NOMO-1 treated with dmso at 0.1 percent for 144 hours (cell line): ENCODE results near the gene GRIA4.
A peak's percentile ranks its signal among the peaks of the same experiment; 100 is the strongest.
"Not testable (repeated sequence)": the region's sequence is repeated elsewhere in the genome, so short reads cannot be mapped to it uniquely, and the experiment has no call there.

ENCODE experiments used
- DNase-seq: peaks from one replicate; lab custom pipeline; 2025; ENCODE audit not compliant: unreplicated experiment; lab: John Stamatoyannopoulos, UW

Gene GRIA4

DNA sequence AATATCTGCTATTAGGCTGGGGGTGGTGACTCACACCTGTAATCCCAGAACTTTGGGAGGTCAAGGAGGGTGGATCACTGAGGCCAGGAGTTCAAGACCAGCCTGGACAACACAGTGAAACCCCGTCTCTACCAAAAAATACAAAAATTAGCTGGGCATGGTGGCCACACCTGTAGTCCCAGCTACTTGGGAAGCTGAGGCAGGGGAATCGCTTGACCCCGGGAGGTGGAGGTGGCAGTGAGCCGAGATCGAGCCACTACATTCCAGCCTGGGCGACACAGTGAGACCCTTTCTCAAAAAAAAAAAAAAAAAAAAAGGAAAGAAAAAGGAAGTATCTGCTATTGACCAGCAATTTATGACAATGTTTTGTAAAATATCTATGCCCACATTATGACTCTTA is 176.0 kb downstream of the GRIA4 start:
- not testable (repeated sequence) for DNase-seq

DNA sequence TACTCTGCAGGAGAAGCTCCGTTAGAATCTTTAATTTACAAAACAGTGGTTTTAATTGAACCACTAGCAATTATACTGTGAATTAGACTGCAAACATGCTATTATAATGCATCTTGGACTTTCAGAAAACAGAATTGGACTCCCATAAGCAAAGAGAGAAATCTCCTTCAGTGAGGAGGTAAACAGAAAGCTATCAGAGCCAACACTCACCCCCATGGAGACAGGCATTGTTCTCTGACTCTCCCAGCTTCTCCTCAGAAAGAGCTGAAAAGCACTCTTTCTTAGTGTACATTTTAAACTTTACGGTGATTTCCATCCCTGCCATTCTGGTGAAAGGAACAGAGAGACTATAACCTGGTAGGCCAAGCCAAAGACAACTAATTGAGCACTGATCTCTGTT is 176.9 kb downstream of the GRIA4 start:
- DNase-seq: no peak

DNA sequence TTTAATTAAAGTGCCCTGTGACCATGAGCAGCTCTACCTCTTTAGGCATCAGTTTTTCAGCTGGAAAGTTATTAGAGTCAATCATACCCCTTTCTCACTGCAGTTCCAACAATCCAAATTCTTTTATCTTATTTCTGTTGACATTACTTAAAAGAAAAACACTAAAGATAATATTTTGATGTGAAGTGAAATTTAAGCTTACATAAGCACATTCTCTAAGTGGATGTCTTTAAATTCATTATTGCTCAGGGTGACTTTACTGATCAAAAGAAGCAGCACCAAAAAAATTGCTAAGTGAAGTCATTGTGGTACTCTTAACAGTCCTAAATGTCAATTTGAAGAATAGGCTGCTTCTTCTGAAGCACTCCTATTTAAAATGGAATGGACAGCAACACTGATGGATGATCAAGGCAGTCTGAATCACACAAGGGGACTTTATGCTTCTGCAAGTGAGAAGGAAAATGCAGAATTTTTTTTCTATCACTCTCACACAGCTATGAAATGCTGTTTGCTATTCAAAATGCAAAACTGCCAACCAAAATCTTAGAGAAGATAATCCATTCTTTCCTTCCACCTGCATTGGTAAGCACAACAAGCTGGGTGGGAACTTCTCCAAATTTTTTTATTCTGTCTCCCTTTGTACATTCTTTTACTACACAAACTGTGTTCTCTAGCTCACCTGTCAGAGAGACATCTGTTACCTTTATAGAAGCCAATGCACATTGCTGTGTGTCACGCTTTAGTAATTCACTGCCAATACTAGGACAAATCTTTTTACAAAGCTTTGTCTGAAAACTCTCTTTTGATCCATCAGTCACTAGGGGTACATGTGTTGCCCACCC is 179.9 kb downstream of the GRIA4 start:
- DNase-seq: no peak

DNA sequence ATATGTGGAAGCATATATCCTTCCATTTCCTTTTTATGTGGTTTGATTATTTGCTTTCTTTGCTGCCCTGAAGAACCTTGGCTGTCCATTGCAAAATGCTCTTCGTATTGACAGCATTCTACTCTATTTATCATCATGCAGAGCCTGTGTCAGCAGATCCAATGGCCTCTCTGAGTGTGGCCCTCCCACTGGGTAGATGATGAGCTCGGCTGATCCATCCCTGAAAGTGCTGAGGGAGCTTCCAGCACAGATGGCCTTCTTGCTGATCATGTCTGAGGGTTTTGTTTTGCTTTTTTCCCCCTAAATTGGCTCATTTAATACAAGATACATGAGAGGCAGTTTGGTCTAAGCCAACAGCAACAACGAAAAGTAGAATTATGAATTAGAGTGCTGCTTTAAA is 181.0 kb downstream of the GRIA4 start:
- DNase-seq: no peak

DNA sequence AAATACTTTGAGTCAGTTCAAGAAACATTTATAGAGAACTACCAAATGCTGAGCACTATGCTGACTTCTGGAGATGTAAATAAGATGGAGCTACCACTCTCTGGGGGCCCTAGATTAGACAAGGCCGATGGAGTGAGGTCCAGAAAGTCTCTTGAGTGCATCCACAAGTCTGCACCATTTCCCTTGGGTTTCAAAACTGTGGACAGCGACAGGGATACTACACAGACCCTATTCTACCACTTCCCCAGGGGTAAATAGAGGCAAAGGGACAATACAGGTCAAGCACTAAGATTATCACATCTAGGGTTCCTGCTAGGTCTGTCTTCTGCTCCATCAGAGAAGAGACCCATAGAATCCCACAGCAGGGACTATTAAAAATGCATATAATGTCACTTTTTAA is 183.2 kb downstream of the GRIA4 start:
- no peak for DNase-seq

DNA sequence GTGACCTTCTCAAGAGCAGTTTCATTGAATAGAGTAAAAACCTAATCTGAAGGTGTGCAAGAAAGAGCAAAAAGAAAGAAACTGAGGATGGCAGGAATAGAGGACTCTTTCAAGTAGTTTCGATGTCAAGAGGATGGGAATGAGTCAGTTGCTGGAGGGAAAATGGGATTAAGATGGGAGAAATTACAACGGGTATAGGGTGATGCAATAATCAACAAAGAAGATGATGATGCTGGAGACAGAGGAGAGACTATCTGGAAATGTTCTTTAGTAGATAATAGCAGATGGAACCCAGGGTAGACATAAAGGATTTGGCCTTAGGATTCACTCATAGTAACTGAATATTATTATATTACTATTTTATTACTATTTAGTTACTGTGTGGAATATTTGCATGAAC is 189.4 kb downstream of the GRIA4 start:
- no peak for DNase-seq

DNA sequence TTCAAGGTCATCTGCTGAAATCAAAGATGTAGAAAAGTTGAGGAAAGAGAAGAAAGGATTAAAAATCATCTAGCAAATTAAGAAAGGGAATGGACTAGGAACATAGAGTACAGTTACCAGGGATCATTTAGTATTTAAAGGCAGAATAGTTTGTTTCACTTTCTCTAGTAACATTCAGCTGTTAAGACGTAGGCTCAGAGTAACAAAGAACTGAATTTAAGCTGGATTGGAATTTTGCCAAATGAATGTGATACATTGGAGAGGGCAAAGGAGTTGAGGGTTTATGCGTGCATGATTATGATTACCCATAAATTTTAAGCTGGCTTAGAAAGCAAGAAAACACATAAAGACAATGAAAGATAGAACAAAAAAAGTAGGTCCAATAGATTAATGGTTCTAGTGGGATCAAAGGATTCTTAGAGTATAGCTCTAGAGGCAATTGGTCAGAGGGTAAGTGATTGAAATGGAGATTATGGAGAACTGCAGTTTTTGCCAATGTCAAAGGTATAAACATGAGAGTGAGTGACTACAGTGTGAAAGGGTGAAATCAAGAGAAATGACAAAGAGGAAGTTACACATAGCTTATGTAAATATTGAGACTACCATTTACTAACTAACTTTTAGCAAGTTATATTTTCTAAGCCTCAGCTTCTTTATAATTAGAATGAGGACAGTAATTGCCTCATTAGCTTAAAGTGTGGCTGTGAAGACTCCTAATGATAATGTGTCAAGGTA is 190.0 kb downstream of the GRIA4 start:
- DNase-seq: no peak

DNA sequence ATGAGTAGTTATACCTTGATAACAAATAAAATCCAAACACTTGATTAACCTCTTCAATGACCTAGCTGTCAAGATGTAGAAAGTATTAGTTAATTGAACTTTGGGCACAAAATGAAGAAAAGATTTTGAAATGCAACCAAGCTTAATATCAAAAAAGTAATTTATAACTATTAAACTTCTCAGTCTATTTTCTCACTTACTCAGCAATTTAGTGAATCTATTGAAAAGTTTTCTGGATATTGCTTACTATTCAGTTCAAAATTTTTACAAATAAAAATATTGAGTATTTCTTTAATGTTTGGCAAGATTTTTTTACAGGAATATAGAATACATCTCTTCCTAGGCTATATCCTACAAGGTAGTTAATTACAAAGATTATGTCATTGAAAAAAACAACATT is 192.5 kb downstream of the GRIA4 start:
- DNase-seq: no peak

DNA sequence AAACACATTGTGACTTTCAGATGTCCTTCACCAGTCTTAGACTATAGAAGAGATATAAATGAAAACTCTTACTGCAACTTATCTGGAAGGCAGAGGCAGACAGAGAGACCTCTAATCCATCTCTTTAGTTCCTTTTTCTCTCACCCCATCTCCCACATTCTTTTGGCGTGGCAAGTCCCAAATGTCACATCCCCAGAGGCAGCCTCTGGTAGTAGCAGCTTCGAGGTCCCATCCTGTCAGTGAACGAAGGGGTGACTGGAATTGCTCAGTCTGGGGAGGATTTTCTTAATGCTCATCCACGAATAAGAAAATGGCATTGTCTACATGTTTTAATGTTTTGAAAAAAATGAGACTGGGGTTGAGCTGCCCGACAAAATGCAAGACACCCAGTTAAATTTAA is 201.4 kb downstream of the GRIA4 start:
- DNase-seq: no peak

DNA sequence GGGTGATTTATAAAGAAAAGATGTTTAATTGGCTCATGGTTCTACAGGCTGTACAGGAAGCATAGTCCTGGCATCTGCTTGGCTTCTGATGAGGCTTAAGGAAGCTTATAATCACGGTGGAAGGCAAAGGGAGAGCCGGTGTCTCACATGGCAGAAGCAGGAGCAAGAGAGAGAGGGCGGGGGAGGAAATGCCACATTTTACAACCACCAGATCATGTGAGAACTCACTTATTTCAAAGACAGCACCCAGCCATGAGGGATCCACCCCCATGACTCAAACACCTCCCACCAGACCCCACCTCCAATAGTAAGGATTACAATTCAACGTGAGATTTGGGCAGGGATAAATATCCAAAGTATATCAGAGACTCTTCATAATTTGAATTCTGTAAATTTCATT is 211.5 kb downstream of the GRIA4 start:
- no peak for DNase-seq

DNA sequence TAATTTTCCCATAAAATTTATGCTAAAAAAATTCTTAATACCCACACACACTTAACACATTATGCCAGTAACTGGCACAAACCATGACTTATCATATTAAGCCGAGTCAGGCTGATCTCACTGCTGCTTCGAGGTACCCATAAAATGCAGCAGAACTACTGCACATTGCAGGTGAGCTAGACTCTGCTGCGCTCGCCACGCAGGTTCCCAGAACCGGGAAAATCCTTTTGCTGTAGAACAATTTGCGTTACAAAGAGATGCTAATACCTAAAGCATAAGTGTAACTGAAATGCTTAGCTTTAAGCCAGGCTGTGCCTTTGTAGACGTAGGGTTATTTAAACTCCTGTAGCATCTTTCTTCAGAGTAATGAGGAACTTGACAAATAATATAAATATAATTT is 211.9 kb downstream of the GRIA4 start:
- DNase-seq: no peak

DNA sequence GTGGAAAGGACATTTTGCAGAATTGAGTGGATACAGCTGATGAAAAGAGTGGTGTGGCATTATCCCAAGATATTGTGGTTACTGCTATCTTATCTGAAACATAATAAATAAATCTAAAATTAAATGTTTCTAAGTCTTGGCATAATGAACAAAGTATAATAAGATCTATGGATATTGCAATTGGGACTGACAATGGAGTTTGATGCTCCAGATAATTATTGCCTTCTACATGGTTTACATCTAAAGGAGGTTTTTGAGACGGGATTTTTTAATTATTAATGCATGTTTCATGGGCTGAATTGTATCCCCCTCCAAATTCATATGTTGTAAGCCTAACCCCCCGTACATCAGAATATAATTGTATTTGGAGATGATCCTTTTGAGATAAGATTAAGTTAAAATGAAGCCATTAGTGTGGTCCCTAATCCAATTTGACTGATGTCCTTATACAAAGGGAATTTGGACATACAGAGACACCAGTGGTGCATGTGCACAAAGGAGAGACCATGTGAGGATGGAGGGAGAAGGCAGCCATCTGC is 213.7 kb downstream of the GRIA4 start:
- no peak for DNase-seq

DNA sequence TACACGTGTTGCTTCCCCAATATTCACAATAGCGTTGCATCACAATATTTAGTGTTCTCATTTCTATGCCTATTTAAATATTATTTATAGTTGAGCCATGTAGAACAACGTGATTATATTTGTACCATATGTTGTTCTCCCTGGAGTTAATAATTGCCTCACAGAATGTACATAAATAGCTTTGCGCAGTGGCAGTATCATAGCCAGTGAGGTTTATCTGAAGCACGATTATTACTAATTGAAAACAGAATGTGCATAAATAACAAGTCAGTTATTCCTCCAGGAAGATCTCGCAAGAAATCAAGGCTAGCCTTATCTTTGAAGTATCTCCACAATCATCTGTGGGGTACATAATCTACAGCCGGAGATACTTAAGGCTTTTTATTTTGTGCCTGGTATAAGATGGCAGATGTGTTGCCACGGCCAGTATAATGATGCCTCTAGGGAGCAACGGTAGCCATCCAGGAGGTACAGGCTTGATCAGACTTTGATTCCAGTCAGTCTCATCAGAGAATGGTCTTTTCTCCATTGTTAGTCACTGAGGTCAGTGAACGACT is 214.7 kb downstream of the GRIA4 start:
- no peak for DNase-seq

DNA sequence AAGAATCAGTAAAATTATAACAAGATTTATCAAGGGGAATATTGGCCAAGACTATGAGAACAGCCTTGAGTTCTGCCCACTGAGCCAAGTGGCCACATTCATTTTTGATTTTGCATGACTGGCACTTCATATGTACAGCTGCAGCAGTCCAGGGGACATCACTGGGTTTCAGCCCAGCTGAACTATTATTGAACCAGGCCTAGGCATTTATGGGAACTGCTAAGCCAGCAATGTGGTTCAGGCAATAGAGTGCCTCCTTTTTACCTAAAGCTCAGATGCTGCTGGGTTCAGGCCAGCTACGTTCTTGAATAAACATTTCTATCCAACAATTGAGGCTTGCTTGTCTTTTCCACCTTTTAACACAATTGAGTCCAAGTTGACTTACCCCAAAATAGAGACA is 215.3 kb downstream of the GRIA4 start:
- no peak for DNase-seq

DNA sequence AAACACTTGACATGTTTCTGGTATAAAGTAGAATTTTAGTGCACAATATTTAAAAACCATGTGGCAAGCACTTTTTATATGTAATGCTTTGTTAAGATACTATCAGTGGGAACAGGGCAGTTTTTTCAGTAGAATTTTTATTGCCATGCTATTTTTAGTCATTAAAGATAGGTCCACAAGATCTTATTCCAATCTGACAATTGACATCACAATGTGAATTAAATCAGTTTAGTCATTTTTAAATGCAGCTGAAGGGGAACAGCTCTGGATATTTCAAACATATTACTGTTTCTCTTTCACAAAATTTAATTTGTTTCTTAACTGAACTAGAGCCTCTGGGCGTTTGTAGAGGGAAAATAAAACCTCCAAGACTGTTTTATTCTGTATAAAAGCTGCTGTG is 218.0 kb downstream of the GRIA4 start:
- no peak for DNase-seq

DNA sequence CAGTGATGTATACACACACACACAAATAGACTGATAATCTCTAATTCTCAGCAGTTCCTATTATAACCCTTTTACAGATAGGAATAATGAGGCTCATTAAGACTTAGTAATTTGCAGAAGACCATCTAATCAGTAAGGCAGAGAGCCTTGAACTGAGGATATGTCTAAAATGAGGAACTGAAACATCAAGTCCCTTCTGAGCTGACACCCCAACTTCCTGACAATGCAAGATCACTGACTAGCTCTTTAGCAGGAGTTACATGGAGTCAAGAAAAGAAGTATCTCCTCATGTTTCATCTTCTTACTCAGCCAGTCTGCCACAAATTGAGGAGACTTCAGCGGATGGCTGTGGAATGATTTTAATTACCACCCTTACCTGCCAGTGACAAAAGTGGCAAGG is 219.2 kb downstream of the GRIA4 start:
- DNase-seq: peak; percentile 16

DNA sequence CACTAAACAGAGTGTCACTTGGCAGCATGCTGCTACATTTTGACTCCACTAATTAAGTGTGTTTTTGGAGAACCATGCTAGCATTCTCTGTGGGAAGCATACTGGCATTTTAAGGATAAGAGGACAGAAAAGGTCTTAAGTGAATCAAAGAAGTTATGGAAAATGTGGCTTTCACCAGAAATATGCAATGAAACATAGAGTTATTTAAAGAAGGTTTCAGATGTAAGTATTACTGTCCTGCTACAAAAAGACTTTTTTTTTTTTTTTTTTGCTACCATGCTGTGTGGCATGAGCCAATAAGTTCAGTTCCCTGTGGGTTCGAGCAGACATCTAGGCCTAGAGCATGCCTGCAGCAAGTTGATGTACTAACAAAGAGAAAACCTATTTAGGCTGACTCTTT is 224.6 kb downstream of the GRIA4 start:
- no peak for DNase-seq

DNA sequence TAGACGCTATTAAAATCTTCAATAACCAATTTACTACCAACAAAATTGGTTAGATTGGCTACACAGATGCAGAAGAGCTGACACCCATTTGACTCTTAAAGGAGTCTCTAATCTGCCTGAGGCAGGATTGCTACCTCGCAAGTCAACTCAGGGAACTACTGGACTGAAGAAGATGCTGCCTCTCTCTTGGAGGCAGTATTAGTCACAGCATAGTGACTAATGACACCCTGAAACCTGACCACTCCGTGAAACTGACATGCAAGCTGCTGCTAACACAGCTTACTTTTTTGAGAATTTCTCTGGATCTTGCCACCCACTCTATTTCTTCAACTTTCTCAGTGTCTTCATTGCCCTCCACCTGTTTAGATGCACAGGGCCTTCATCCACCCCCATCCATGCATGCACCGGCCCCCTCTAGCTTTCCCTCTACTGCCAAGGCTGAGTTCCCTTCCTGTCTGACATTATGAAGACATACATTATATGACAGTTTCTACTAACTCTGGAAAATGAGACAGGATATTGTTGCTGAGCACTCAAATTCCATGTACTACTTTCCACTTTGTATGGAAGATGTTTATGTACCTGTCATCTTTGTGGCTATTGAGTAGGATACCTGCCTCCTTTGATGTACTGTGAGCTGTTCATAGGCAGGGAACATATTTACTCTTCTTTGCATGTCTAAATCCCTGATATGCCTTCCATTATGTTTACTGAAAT is 229.0 kb downstream of the GRIA4 start:
- no peak for DNase-seq

DNA sequence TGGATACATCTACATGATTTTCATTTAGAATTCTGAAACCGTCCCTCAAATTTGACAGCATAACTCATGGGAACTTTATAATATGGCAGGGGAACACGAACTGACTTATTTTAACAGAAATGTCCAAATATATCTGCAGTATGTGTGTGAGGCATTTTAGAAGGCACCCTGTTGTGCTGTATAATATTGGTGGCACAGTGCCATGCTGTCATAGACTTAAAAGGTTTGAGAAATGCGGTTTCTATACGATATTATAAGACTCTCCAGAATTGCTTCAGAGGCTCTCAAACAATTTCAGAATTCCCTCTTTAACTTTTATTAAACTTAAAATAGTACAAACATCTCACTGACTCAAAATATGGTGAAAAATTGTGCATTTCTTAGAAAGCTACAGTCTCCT is 230.5 kb downstream of the GRIA4 start:
- DNase-seq: no peak

DNA sequence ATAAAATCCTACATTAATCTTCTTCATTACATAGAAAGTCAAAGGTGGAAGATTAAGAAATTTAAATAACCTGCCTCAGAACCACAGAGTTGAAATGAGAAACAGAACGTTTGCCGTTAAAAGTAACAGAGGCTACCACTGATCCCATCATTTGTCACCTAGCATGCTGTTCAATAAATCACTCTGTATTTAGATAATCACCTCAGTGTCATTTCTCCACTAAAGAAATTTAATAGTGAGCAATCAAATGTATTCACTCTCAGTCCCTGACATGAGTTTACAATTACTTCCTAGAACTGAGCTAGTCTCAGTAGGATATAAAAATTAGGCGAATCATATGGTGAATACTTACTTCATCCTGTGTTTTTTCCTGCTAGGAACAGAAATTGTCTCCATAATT is 242.5 kb downstream of the GRIA4 start:
- DNase-seq: no peak

DNA sequence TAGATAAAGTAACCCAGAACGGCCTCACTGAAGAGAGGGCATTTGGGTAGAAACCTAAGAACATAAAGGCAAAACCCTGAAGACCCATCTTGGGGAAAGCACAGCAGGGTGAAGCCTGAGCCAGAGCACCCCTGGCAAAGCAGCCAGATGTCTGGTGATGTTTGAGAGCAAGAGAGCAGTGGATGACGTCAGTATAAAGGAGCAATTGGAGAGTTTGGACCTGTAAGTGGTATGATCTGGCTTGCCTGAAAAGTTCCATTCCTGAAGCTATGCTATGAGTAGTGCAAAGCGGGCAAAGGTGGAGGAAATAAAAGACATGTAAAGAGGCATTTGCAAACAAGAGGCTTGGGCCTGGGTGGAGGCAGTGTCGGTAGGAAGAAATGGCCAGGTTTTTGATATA is 244.4 kb downstream of the GRIA4 start:
- DNase-seq: no peak
